GM23338 (cell line): ENCODE data around the gene C1orf210.

ENCODE experiments used
- CREB1 ChIP-seq: fragments of 250-450 bp; sonication (Bioruptor Pico); IDR thresholded peaks from 2 replicates; pipeline ENCODE4 v1.5.0; 2020; ENCODE audit warnings: low read depth, mild to moderate bottlenecking, moderate library complexity
- EZH2 ChIP-seq: fragments of 200-600 bp; sonication (generic); IDR thresholded peaks from one replicate; pipeline ENCODE4 v1.8.0; 2017; ENCODE audit warnings: antibody characterized with exemption, mild to moderate bottlenecking, low read depth; ENCODE audit not compliant: unreplicated experiment
- EZH2phosphoT487 ChIP-seq: fragments of 200-600 bp; sonication (generic); IDR thresholded peaks from one replicate; pipeline ENCODE4 v1.8.1; 2018; ENCODE audit warnings: antibody characterized with exemption; ENCODE audit not compliant: unreplicated experiment
- JUNB ChIP-seq: IDR thresholded peaks from one replicate; pipeline ENCODE4 v1.6.1; 2016; ENCODE audit warnings: antibody characterized with exemption; ENCODE audit not compliant: unreplicated experiment
- POLR2AphosphoS5 ChIP-seq: IDR thresholded peaks from 2 replicates; pipeline ENCODE4 v1.6.1; 2016; ENCODE audit warnings: antibody characterized with exemption, low read depth
- STAT1 ChIP-seq: IDR thresholded peaks from one replicate; pipeline ENCODE4 v1.6.1; 2016; ENCODE audit warnings: antibody characterized with exemption; ENCODE audit not compliant: unreplicated experiment
- ZNF114 ChIP-seq: fragments of 250-450 bp; sonication (Bioruptor Pico); IDR thresholded peaks from 2 replicates; pipeline ENCODE4 v1.5.0; 2020; ENCODE audit warnings: mild to moderate bottlenecking, moderate library complexity
- ZNF331 ChIP-seq: fragments of 250-450 bp; sonication (Bioruptor Pico); IDR thresholded peaks from 2 replicates; pipeline ENCODE4 v1.5.0; 2020; ENCODE audit warnings: low read depth, mild to moderate bottlenecking, moderate library complexity
- TF ChIP-seq, protein P1 (sequence below), 2 experiments: fragments of 200-600 bp in 1 of 2; sonication (generic) in 1 of 2; conservative IDR thresholded peaks; 2 replicates each; pipeline versions ENCODE4 v1.5.1 to v1.6.1; 2016 to 2017; ENCODE audit warnings: antibody characterized with exemption in 2 of 2, low read depth in 2 of 2, mild to moderate bottlenecking in 2 of 2, moderate library complexity in 1 of 2
- TF ChIP-seq, protein P2 (sequence below): IDR thresholded peaks from one replicate; pipeline ENCODE4 v1.6.1; 2018; ENCODE audit warnings: antibody characterized with exemption; ENCODE audit not compliant: unreplicated experiment
- TF ChIP-seq, protein P3 (sequence below): IDR thresholded peaks from 2 replicates; pipeline ENCODE4 v1.6.1; 2016; ENCODE audit warnings: antibody characterized with exemption
- TF ChIP-seq, protein P4 (sequence below): fragments of 250-450 bp; sonication (Bioruptor Pico); IDR thresholded peaks from 2 replicates; pipeline ENCODE4 v1.5.0; 2020; ENCODE audit warnings: mild to moderate bottlenecking, moderate library complexity

GRCh38 chr1:43277116-43277876 is 8.1 kb downstream of the C1orf210 start:
- TF ChIP-seq, protein P1, sequence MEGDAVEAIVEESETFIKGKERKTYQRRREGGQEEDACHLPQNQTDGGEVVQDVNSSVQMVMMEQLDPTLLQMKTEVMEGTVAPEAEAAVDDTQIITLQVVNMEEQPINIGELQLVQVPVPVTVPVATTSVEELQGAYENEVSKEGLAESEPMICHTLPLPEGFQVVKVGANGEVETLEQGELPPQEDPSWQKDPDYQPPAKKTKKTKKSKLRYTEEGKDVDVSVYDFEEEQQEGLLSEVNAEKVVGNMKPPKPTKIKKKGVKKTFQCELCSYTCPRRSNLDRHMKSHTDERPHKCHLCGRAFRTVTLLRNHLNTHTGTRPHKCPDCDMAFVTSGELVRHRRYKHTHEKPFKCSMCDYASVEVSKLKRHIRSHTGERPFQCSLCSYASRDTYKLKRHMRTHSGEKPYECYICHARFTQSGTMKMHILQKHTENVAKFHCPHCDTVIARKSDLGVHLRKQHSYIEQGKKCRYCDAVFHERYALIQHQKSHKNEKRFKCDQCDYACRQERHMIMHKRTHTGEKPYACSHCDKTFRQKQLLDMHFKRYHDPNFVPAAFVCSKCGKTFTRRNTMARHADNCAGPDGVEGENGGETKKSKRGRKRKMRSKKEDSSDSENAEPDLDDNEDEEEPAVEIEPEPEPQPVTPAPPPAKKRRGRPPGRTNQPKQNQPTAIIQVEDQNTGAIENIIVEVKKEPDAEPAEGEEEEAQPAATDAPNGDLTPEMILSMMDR (conservative IDR thresholded peaks at IDR 0.05; ENCODE audit: low read depth in 2 of 2): no peak
- TF ChIP-seq, protein P2, sequence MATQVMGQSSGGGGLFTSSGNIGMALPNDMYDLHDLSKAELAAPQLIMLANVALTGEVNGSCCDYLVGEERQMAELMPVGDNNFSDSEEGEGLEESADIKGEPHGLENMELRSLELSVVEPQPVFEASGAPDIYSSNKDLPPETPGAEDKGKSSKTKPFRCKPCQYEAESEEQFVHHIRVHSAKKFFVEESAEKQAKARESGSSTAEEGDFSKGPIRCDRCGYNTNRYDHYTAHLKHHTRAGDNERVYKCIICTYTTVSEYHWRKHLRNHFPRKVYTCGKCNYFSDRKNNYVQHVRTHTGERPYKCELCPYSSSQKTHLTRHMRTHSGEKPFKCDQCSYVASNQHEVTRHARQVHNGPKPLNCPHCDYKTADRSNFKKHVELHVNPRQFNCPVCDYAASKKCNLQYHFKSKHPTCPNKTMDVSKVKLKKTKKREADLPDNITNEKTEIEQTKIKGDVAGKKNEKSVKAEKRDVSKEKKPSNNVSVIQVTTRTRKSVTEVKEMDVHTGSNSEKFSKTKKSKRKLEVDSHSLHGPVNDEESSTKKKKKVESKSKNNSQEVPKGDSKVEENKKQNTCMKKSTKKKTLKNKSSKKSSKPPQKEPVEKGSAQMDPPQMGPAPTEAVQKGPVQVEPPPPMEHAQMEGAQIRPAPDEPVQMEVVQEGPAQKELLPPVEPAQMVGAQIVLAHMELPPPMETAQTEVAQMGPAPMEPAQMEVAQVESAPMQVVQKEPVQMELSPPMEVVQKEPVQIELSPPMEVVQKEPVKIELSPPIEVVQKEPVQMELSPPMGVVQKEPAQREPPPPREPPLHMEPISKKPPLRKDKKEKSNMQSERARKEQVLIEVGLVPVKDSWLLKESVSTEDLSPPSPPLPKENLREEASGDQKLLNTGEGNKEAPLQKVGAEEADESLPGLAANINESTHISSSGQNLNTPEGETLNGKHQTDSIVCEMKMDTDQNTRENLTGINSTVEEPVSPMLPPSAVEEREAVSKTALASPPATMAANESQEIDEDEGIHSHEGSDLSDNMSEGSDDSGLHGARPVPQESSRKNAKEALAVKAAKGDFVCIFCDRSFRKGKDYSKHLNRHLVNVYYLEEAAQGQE: no peak
- no peak for TF ChIP-seq EZH2
- no peak for TF ChIP-seq EZH2phosphoT487
- TF ChIP-seq JUNB: no peak
- no peak for TF ChIP-seq POLR2AphosphoS5
- TF ChIP-seq, protein P3, sequence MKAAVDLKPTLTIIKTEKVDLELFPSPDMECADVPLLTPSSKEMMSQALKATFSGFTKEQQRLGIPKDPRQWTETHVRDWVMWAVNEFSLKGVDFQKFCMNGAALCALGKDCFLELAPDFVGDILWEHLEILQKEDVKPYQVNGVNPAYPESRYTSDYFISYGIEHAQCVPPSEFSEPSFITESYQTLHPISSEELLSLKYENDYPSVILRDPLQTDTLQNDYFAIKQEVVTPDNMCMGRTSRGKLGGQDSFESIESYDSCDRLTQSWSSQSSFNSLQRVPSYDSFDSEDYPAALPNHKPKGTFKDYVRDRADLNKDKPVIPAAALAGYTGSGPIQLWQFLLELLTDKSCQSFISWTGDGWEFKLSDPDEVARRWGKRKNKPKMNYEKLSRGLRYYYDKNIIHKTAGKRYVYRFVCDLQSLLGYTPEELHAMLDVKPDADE: no peak
- TF ChIP-seq CREB1 (CRISPR knock-in tag): no peak
- no peak for TF ChIP-seq ZNF331
- TF ChIP-seq ZNF114 (CRISPR knock-in tag): no peak
- TF ChIP-seq, protein P4, sequence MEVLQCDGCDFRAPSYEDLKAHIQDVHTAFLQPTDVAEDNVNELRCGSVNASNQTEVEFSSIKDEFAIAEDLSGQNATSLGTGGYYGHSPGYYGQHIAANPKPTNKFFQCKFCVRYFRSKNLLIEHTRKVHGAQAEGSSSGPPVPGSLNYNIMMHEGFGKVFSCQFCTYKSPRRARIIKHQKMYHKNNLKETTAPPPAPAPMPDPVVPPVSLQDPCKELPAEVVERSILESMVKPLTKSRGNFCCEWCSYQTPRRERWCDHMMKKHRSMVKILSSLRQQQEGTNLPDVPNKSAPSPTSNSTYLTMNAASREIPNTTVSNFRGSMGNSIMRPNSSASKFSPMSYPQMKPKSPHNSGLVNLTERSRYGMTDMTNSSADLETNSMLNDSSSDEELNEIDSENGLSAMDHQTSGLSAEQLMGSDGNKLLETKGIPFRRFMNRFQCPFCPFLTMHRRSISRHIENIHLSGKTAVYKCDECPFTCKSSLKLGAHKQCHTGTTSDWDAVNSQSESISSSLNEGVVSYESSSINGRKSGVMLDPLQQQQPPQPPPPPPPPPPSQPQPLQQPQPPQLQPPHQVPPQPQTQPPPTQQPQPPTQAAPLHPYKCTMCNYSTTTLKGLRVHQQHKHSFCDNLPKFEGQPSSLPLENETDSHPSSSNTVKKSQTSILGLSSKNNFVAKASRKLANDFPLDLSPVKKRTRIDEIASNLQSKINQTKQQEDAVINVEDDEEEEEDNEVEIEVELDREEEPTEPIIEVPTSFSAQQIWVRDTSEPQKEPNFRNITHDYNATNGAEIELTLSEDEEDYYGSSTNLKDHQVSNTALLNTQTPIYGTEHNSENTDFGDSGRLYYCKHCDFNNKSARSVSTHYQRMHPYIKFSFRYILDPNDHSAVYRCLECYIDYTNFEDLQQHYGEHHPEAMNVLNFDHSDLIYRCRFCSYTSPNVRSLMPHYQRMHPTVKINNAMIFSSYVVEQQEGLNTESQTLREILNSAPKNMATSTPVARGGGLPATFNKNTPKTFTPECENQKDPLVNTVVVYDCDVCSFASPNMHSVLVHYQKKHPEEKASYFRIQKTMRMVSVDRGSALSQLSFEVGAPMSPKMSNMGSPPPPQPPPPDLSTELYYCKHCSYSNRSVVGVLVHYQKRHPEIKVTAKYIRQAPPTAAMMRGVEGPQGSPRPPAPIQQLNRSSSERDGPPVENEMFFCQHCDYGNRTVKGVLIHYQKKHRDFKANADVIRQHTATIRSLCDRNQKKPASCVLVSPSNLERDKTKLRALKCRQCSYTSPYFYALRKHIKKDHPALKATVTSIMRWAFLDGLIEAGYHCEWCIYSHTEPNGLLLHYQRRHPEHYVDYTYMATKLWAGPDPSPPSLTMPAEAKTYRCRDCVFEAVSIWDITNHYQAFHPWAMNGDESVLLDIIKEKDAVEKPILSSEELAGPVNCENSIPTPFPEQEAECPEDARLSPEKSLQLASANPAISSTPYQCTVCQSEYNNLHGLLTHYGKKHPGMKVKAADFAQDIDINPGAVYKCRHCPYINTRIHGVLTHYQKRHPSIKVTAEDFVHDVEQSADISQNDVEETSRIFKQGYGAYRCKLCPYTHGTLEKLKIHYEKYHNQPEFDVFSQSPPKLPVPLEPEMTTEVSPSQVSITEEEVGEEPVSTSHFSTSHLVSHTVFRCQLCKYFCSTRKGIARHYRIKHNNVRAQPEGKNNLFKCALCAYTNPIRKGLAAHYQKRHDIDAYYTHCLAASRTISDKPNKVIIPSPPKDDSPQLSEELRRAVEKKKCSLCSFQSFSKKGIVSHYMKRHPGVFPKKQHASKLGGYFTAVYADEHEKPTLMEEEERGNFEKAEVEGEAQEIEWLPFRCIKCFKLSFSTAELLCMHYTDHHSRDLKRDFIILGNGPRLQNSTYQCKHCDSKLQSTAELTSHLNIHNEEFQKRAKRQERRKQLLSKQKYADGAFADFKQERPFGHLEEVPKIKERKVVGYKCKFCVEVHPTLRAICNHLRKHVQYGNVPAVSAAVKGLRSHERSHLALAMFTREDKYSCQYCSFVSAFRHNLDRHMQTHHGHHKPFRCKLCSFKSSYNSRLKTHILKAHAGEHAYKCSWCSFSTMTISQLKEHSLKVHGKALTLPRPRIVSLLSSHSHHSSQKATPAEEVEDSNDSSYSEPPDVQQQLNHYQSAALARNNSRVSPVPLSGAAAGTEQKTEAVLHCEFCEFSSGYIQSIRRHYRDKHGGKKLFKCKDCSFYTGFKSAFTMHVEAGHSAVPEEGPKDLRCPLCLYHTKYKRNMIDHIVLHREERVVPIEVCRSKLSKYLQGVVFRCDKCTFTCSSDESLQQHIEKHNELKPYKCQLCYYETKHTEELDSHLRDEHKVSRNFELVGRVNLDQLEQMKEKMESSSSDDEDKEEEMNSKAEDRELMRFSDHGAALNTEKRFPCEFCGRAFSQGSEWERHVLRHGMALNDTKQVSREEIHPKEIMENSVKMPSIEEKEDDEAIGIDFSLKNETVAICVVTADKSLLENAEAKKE (CRISPR knock-in tag): no peak
- no peak for TF ChIP-seq STAT1
